IPS DF 6.9 (cell line): ENCODE results near the gene FKBP7.

ENCODE experiments used
- DNase-seq: peaks from one replicate; pipeline ENCODE4 v3.0.0-alpha.2; 2013; ENCODE audit warnings: low read depth, low spot score
- H3K27ac ChIP-seq: one replicate; pipeline ENCODE4 v1.5.1; 2013; ENCODE audit warnings: low read length, control low read depth
- H3K27me3 ChIP-seq: 2 replicates; pipeline ENCODE4 v1.6.1; 2013; ENCODE audit warnings: mild to moderate bottlenecking, low read length; ENCODE audit not compliant: control insufficient read depth, insufficient read depth
- H3K36me3 ChIP-seq: 2 replicates; pipeline ENCODE4 v1.6.1; 2013; ENCODE audit warnings: low read length; ENCODE audit not compliant: control insufficient read depth, insufficient read depth
- H3K4me1 ChIP-seq: 2 replicates; pipeline ENCODE4 v1.6.1; 2013; ENCODE audit warnings: low read length; ENCODE audit not compliant: control insufficient read depth, insufficient read depth
- H3K4me3 ChIP-seq: 2 replicates; pipeline ENCODE4 v1.5.1; 2013; ENCODE audit warnings: mild to moderate bottlenecking, low read length
- H3K9me3 ChIP-seq: 2 replicates; pipeline ENCODE4 v1.6.1; 2013; ENCODE audit warnings: low read length, inconsistent platforms; ENCODE audit not compliant: control insufficient read depth, insufficient read depth
- WGBS: extraction: QIAGEN DNeasy Blood & Tissue Kit; methylation state at CpG from one replicate; pipeline ENCODE4 v1.1.7; 2013; ENCODE audit warnings: mixed read lengths, missing lambda C conversion rate; ENCODE audit not compliant: insufficient read length, insufficient coverage; 5-methylcytosine and 5-hydroxymethylcytosine counted together

FKBP7 gene

DNA sequence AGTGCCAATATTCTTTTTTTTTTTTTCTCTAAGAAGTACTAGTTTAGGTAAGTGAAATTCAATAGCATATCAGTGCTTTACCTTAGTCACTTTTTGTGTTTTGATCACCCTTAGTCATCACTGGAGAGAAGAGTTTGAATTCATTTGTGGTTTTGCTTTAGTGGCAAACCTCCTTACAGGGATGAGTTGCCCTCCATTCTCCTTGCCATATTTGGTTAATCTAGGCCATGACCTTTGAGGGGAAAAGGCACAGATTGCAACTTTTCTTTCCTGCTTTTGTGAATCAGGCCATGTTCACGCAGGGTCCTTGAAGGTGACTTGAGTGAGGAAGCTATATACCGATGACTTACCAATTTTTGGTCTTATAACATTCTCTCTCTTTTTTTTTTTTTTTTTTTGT is 36.3 kb upstream of the FKBP7 start:
- Histone ChIP-seq H3K4me1 (no peaks in the 10 kb centered on the region), H3K27ac (no peak overlapping the region), H3K36me3 (no peaks in the 10 kb centered on the region), H3K4me3 (no peak overlapping the region), H3K27me3 (no peaks in the 10 kb centered on the region), H3K9me3 (no peaks in the 10 kb centered on the region)
- DNase-seq, result no peak
- WGBS, result no CpG with 5 or more reads among the region's 2 CpGs

DNA sequence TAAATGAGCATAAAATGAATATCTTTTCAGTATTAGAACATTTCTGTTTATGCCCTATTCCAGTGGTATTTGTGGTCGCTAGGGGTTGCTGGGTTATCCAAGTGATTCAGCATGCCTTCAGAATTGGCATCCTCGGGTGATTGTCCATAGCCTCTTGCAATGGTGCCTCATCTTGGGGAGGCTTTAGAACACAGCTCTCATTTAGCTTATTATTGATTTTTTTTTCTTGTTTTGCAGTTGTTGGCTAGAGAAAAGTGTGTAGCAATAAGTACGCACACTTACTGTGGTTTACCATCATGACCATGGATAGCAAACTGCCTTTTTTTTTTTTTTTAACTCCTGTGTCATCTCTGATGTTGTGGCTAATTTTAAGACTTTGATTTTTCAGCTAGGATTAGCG is 35.5 kb upstream of the FKBP7 start:
- H3K36me3 ChIP-seq, result no peaks in the 10 kb centered on the region
- no peaks in the 10 kb centered on the region for H3K9me3 ChIP-seq
- no peaks in the 10 kb centered on the region for H3K27me3 ChIP-seq
- DNase-seq, result no peak
- H3K4me3 ChIP-seq, result no peak overlapping the region
- no peak overlapping the region for H3K27ac ChIP-seq
- no peaks in the 10 kb centered on the region for H3K4me1 ChIP-seq
- no CpG with 5 or more reads among the region's 4 CpGs for WGBS

DNA sequence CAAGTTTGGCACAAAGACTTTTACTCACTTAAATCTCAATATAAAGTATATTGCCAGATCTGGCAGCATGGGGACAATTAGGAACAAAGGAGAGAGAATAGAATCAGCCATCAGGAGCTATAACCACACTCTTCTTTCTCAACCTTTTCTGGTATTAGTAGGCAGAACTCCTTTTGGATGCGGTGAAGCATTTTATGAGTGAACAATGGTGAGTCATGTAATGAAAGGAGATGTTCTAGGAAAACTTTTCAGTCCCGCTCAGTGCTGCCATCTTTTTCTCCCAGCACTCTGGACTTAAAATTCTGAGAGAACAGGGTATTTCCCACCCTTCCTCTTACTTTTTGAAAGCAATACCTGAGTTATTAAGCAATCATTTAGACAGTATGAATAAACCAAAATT is 34.1 kb upstream of the FKBP7 start:
- Histone ChIP-seq H3K4me3 (no peak overlapping the region), H3K9me3 (no peaks in the 10 kb centered on the region), H3K36me3 (no peaks in the 10 kb centered on the region), H3K27me3 (no peaks in the 10 kb centered on the region), H3K4me1 (no peaks in the 10 kb centered on the region), H3K27ac (no peak overlapping the region)
- WGBS, result no CpG with 5 or more reads among the region's 2 CpGs
- DNase-seq, result no peak

DNA sequence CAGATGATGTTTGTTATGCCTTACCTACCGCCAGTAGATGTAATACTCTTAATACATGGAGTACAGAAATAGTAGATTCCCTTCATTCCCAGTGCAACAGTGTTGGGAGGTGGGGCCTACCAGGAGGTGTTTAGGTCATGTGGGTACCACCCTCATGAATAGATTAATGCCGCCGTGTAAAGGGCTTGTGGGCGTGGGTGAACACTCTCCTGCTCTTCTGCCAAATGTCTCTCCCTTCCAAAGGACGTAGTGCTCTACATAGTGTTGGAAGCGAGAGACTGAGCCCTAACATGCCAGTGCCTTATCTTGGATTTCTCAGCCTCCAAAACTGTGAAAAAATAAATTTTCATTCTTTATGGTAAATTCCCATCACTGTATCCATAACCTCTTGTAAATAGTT is 32.0 kb upstream of the FKBP7 start:
- no peak for DNase-seq
- Histone ChIP-seq H3K27me3 (no peaks in the 10 kb centered on the region), H3K4me1 (no peaks in the 10 kb centered on the region), H3K36me3 (no peaks in the 10 kb centered on the region), H3K9me3 (no peaks in the 10 kb centered on the region), H3K27ac (no peak overlapping the region), H3K4me3 (no peak overlapping the region; the same call in 1 of the 2 replicates)
- WGBS, result no CpG with 5 or more reads among the region's 6 CpGs

DNA sequence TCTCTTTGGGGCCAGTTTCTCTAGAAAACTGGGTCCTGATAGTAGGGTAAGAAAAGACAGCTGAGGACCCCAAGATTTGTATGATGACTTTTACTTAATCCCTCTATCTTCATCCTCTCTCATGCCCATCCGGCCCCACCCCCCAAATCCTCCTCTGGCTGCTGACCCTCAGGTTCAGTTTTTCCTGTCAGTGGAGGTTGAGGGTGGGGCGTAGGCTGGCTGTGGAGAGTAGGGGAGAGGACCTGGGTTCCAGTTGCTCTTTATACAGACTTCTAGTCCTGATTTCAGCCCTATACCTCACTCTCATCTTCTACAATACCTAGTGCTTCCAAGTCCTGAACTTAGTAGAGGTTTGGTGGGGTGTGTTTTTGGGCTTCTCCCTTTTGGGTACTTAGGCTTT is 30.2 kb upstream of the FKBP7 start:
- H3K27me3 ChIP-seq, result no peaks in the 10 kb centered on the region
- H3K9me3 ChIP-seq, result no peaks in the 10 kb centered on the region
- H3K4me3 ChIP-seq, result no peak overlapping the region
- no peaks in the 10 kb centered on the region for H3K36me3 ChIP-seq
- no peak overlapping the region for H3K27ac ChIP-seq
- no CpG with 5 or more reads among the region's 2 CpGs for WGBS
- DNase-seq, result no peak
- no peaks in the 10 kb centered on the region for H3K4me1 ChIP-seq

DNA sequence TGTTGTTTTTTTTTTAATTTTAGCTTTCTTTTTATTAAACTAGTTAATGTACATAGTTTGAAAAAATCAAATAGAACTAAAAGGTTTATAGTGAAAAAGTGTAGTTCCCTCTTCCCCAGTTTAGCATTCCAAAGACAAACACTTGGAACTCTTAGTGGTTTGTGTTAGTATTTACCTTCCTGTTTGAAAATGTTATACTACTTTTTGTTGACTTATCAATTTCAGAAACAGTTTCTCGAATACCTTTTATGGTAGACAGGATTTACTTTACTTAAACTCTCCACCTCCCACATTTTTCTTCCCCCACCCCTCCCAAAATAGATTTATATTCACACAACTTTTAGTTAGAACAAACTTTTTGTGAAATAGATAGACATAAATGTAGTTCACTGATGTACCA is 28.5 kb upstream of the FKBP7 start:
- no peaks in the 10 kb centered on the region; the same call in 1 of the 2 replicates for H3K36me3 ChIP-seq

DNA sequence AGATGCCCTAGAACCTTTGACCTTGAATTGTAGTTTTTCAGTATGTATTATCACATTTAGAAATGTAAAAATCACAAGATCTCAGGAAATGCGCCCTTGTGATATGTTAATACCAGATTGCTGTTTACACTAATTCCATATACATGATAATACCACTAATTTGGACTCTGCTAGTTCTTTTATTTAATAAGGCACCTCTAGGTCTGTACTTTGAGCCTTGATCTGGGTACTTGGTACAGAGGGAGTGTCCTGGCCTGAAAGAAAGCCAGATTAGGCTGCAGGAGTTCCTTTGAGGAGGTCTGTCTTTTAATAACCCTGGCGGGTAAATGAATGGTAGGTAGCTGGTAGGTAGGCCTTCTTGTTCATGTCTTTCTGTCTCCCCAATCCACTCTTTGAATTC is 28.1 kb upstream of the FKBP7 start:
- WGBS, result no CpG with 5 or more reads among the region's 2 CpGs
- no peak overlapping the region for H3K4me3 ChIP-seq
- H3K27ac ChIP-seq, result no peak overlapping the region
- no peaks in the 10 kb centered on the region for H3K27me3 ChIP-seq
- H3K36me3 ChIP-seq, result no peaks in the 10 kb centered on the region; the same call in 1 of the 2 replicates
- no peak for DNase-seq
- no peaks in the 10 kb centered on the region for H3K4me1 ChIP-seq
- H3K9me3 ChIP-seq, result no peaks in the 10 kb centered on the region

More for the DNA sequence above, 28.5 kb upstream of the FKBP7 start:
- no peaks in the 10 kb centered on the region for H3K27me3 ChIP-seq
- no peak overlapping the region for H3K27ac ChIP-seq
- no peak for DNase-seq
- no peaks in the 10 kb centered on the region for H3K9me3 ChIP-seq
- WGBS, result no CpG with 5 or more reads among the region's 1 CpG
- H3K4me3 ChIP-seq, result no peak overlapping the region
- no peaks in the 10 kb centered on the region for H3K4me1 ChIP-seq

DNA sequence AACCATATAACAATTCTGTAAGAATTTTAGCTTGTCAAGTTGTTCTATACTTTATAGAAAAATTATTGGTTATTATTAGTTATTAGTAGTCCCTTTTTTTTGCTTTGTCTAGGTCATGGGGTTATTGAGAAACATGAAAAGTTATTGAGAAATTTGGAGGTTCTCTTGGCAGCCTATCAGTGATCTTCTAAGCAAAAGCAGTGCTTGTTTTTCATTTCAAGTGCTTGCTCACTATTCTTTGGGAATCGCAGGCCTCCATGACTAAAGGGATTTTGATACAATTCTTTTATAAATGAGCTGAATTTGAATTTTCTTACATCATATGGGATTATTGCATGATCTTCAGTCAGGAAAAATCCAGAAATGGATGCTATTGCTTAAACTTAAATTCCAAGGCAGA is 27.7 kb upstream of the FKBP7 start:
- no CpG with 5 or more reads among the region's 1 CpG for WGBS
- Histone ChIP-seq H3K27ac (no peak overlapping the region), H3K9me3 (no peaks in the 10 kb centered on the region), H3K4me3 (no peak overlapping the region), H3K4me1 (no peaks in the 10 kb centered on the region), H3K27me3 (no peaks in the 10 kb centered on the region), H3K36me3 (no peaks in the 10 kb centered on the region; the same call in 1 of the 2 replicates)
- no peak for DNase-seq

DNA sequence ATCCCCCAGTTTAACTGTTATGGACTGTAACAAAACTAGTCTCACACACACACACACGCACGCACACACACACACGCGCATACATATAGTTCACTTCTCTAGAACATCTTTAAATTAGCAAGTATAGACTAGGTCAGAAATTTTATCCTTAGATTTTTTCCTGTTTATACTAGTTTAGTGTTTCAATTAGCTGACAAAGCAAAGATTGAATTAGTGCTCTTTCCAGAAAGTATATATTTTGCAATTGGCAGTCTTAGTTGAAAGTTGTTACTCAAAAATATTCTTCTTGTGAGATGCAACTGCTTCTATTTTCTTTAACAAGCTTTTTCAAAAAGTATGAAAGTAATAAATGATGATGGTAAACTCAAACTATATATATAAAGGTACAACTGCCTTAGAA is 24.4 kb upstream of the FKBP7 start:
- H3K27ac ChIP-seq, result no peak overlapping the region
- DNase-seq, result no peak
- H3K9me3 ChIP-seq, result no peaks in the 10 kb centered on the region
- no peaks in the 10 kb centered on the region; the same call in 1 of the 2 replicates for H3K36me3 ChIP-seq
- H3K4me1 ChIP-seq, result no peaks in the 10 kb centered on the region
- no peak overlapping the region for H3K4me3 ChIP-seq
- WGBS, result no CpG with 5 or more reads among the region's 4 CpGs
- no peaks in the 10 kb centered on the region for H3K27me3 ChIP-seq

DNA sequence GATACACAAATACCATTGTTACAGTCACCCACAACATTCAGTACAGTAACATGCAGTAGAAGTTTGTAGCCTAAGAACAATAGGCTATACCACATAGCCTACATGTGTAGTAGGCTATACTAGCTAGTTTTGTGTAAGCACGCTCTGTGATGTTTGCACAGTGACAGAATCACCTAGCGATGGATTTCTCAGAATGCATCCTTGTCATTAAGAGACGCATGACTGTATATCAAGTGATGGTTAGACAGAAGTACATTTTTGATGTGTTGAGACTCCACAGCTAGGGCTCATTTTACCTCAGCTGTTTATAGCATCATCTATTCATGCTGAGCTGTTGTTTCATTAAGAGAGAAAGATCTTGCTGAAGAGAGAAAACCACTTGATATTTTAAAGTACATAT is 21.2 kb upstream of the FKBP7 start:
- Histone ChIP-seq H3K27ac (no peak overlapping the region), H3K36me3 (no peaks in the 10 kb centered on the region; the same call in 1 of the 2 replicates), H3K4me3 (no peak overlapping the region), H3K27me3 (no peaks in the 10 kb centered on the region), H3K4me1 (no peaks in the 10 kb centered on the region), H3K9me3 (no peaks in the 10 kb centered on the region)
- WGBS, result no CpG with 5 or more reads among the region's 3 CpGs
- no peak for DNase-seq

DNA sequence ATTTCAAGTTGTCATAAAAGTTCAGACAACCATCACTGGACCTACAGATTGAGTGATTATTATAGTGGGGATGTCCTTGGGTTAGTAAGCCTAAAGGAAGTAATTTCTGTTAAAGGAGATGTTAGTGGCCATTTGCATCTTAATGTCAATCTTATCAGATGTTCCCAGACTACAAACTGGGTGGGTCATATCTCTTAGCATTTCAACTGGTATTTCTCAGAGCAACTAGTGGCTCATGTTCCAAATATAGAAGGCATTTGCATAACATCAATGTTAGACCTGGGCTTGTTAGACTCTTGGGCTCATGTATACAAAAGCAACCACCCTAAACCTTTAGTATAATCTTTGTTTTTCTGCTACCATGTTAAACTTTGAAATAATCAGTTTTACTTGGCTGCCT is 19.7 kb upstream of the FKBP7 start:
- no peaks in the 10 kb centered on the region for H3K9me3 ChIP-seq
- no peaks in the 10 kb centered on the region for H3K4me1 ChIP-seq
- no peak overlapping the region for H3K4me3 ChIP-seq
- H3K36me3 ChIP-seq, result peaks cover 3% of the 10 kb centered on the region; the same call in 1 of the 2 replicates
- no peak for DNase-seq
- H3K27ac ChIP-seq, result no peak overlapping the region
- H3K27me3 ChIP-seq, result no peaks in the 10 kb centered on the region
